ENCODE data around the gene ADAD1. TPM values are rescaled to one million over a fixed set of nuclear protein-coding genes. Genes with fewer than 3 reads are reported as not detected.
A peak's percentile ranks its signal among the peaks of the same experiment; 100 is the strongest.

The ADAD1 gene
- total and polyA plus RNA-seq, 7 experiments from 2014 or later = not detected

DNA sequence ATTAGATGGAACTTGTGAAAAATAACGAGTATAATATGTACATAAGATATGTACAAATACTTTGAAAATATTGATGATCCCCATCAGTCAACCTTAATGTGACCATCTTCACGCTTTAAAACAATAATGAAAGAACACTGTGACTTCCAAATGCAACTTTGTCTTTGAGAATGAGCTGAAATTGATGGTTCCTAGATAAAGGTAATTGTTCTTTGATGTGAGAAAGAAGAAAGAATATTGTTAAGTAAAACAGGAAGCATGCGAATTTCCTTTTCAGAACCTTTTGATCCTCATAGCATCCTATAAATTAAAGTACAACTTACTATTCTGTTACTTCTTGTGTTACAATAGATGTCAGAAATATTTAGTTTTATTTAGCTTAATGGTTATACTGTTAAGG is 55.5 kb downstream of the ADAD1 start:
- H3K36me3 ChIP-seq (ENCODE audit: control insufficient read depth in 2 of 3, insufficient read depth in 3 of 3, low read length in 3 of 3) = no peaks in the 10 kb centered on the region
- H3K4me1 ChIP-seq (ENCODE audit: control insufficient read depth in 2 of 2, insufficient read depth in 2 of 2, low read length in 2 of 2) = peaks cover 0 to 10% of the 10 kb centered on the region in 2 donors
- ChIA-PET POLR2A (no interaction called here), CTCF (interaction anchor here (1.4 kb wide), 1 partner anchor 143 kb away, joined by 3 read pairs; no protein-coding TSS in a partner anchor)
- Mint-ChIP-seq H3K4me1 (peaks cover 12 to 44% (median 32%) of the 10 kb centered on the region in 7 donors), H3K27ac (peak overlapping the region in 2 of 9 donors; percentile 6 to 10), H3K4me3 (peak overlapping the region in 8 of 10 donors; percentile 13 to 75 (median 56)), H3K9me3 (peaks cover 0 to 6% (median 0%) of the 10 kb centered on the region in 11 donors), H3K27me3 (no peaks in the 10 kb centered on the region), H3K36me3 (peaks cover 0 to 5% (median 0%) of the 10 kb centered on the region in 5 donors)
- no peaks in the 10 kb centered on the region for H3K9me3 ChIP-seq (ENCODE audit: control insufficient read depth in 2 of 3, low read length in 3 of 3)
- DNase-seq = peak in 5 of 9 donors; percentile 34 to 55 (median 48)
- no peak overlapping the region for H3K27ac ChIP-seq (ENCODE audit: low read depth, low read length)
- intact Hi-C loops (cut with micrococcal nuclease) = loop anchor here in 1 of 2 donors (1.0 kb wide), 1 partner anchor 22 kb away; the partner anchor contains the start of gene IL2
- H3K27me3 ChIP-seq (ENCODE audit: control insufficient read depth in 2 of 2, insufficient read depth in 2 of 2, low read length in 2 of 2) = no peaks in the 10 kb centered on the region
- no peak overlapping the region for H3K4me3 ChIP-seq (ENCODE audit: low read length)
- ATAC-seq = peak; percentile 63

DNA sequence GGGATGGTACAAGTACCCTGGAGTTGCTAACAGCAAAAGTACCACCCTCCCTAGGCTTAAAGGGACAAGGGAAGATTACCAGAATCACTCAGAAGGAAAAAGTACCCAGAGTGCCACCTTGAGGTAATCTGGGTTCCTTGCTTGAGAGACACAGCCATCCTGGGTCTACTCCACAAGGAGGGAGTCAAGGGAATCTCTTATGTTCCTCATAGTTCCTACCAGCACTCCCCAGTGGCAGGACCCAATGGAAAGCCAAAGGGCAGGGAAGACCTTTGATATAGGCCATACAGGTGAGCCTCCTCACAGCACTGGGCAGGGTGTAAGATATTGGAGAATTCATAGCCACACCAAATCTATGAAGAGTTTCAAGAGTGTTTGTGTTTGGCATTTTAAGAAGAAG is 72.0 kb downstream of the ADAD1 start:
- H3K9me3 ChIP-seq (ENCODE audit: control insufficient read depth in 2 of 3, low read length in 3 of 3) = no peaks in the 10 kb centered on the region
- no peak overlapping the region for H3K4me3 ChIP-seq (ENCODE audit: low read length)
- H3K27ac ChIP-seq (ENCODE audit: low read depth, low read length) = no peak overlapping the region
- intact Hi-C loops (cut with micrococcal nuclease) = loop anchor here (5.0 to 10.0 kb wide), 6 partner anchors 96 to 944 kb away; partner anchors contain the start of genes NUDT6 (in 1 of the 2), SPRY1 (in 1 of the 2) and TRPC3 (in 1 of the 2)
- H3K4me1 Mint-ChIP-seq = peaks cover 8 to 37% (median 31%) of the 10 kb centered on the region in 7 donors
- H3K4me3 Mint-ChIP-seq = no peak overlapping the region
- H3K36me3 Mint-ChIP-seq = no peaks in the 10 kb centered on the region
- H3K36me3 ChIP-seq (ENCODE audit: control insufficient read depth in 2 of 3, insufficient read depth in 3 of 3, low read length in 3 of 3) = no peaks in the 10 kb centered on the region
- ChIA-PET POLR2A (no interaction called here), CTCF (no interaction called here)
- H3K27ac Mint-ChIP-seq = no peak overlapping the region
- DNase-seq (peak in 2 of 9 donors; percentile 14 to 23), ATAC-seq (peak; percentile 27)
- H3K9me3 Mint-ChIP-seq = no peaks in the 10 kb centered on the region
- no peaks in the 10 kb centered on the region for H3K27me3 ChIP-seq (ENCODE audit: control insufficient read depth in 2 of 2, insufficient read depth in 2 of 2, low read length in 2 of 2)
- peaks cover 0 to 6% (median 0%) of the 10 kb centered on the region in 5 donors for H3K27me3 Mint-ChIP-seq
- peaks cover 7 to 20% of the 10 kb centered on the region in 2 donors for H3K4me1 ChIP-seq (ENCODE audit: control insufficient read depth in 2 of 2, insufficient read depth in 2 of 2, low read length in 2 of 2)

DNA sequence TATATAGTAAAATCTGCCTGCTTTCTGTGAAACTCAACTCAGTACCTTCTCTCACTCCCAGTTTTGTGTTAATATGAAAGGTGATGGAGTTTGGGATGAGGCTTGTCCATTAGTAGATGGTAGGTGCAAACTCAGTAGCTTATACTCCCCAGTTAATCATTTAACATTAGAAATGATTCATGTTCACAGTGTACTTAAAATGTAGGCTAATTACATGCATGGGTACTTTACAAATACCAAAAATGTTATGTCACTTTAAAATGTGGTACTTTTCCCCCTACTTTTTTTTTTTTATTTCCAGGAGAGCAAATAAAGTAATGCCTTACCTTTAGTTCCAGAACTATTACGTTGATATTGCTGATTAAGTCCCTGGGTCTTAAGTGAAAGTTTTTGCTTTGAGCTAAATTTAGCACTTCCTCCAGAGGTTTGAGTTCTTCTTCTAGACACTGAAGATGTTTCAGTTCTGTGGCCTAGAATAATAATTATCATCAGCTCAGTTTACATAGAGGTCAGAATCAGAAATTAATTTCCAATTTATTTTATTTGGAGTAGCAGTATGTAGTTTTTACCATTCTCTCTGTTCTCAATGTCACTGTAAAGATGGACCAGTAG is 74.7 kb downstream of the ADAD1 start:
- intact Hi-C loops (cut with micrococcal nuclease) = loop anchor here (5.0 to 10.0 kb wide), 6 partner anchors 99 to 941 kb away; partner anchors contain the start of genes NUDT6 (in 1 of the 2), SPRY1 (in 1 of the 2) and TRPC3 (in 1 of the 2)
- Histone ChIP-seq H3K27me3 (ENCODE audit: control insufficient read depth in 2 of 2, insufficient read depth in 2 of 2, low read length in 2 of 2) (no peaks in the 10 kb centered on the region), H3K36me3 (ENCODE audit: control insufficient read depth in 2 of 3, insufficient read depth in 3 of 3, low read length in 3 of 3) (no peaks in the 10 kb centered on the region), H3K4me3 (ENCODE audit: low read length) (no peak overlapping the region), H3K27ac (ENCODE audit: low read depth, low read length) (no peak overlapping the region), H3K4me1 (ENCODE audit: control insufficient read depth in 2 of 2, insufficient read depth in 2 of 2, low read length in 2 of 2) (peaks cover 20 to 44% of the 10 kb centered on the region in 2 donors), H3K9me3 (ENCODE audit: control insufficient read depth in 2 of 3, low read length in 3 of 3) (no peaks in the 10 kb centered on the region)
- H3K27me3 Mint-ChIP-seq = peaks cover 0 to 6% (median 0%) of the 10 kb centered on the region in 5 donors
- DNase-seq (no peak), ATAC-seq (no peak)
- H3K27ac Mint-ChIP-seq = peak overlapping the region in 3 of 9 donors; percentile 2 to 73 (median 50)
- ChIA-PET CTCF (interaction anchor here (0.7 to 1.0 kb wide), 2 partner anchors 145 to 342 kb away, joined by 3 read pairs; no protein-coding TSS in a partner anchor), POLR2A (interaction anchor here (0.6 kb wide), 1 partner anchor 9 kb away, joined by 3 read pairs; no protein-coding TSS in a partner anchor)
- H3K4me3 Mint-ChIP-seq = peak overlapping the region in 4 of 10 donors; percentile 2 to 16 (median 8)
- no peaks in the 10 kb centered on the region for H3K36me3 Mint-ChIP-seq
- peaks cover 21 to 62% (median 54%) of the 10 kb centered on the region in 7 donors for H3K4me1 Mint-ChIP-seq
- H3K9me3 Mint-ChIP-seq = no peaks in the 10 kb centered on the region

DNA sequence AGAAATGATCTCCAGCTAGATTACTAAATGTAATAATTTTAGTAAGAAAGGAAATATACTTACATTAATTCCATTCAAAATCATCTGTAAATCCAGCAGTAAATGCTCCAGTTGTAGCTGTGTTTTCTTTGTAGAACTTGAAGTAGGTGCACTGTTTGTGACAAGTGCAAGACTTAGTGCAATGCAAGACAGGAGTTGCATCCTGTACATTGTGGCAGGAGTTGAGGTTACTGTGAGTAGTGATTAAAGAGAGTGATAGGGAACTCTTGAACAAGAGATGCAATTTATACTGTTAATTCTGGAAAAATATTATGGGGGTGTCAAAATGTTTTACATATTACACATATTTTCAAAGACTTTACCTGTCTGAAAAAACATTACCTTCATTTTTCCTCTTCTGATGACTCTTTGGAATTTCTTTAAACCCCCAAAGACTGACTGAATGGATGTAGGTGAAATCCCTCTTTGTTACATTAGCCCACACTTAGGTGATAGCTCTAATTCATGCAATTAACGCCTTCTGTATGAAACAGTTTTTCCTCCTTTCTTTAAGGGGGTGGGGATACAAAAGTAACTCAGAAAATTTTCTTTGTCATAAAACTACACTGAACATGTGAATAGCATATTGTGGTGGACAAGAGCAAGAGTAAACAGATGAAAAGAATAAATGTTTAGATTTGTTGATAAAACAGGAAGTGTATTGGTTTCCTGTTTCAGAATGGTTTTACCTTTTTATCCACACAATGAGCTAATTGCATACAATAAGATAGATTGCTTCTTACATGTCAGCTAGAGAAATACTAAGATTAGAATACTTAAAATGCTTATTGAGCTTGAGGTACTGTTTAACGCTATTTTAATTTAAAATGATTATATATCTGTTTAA is 77.7 kb downstream of the ADAD1 start, which contains the start of gene IL2:
IL2 (minus strand) TSS at position 495 of the 886 bp plus-strand sequence; CDS start at position 210, 285 bp downstream.
- ChIA-PET POLR2A (interaction anchor here (0.6 to 0.7 kb wide), 2 partner anchors 309 to 635 kb away, joined by 3 read pairs; no protein-coding TSS in a partner anchor), CTCF (no interaction called here)
- no peaks in the 10 kb centered on the region for H3K27me3 Mint-ChIP-seq
- no peaks in the 10 kb centered on the region for H3K36me3 ChIP-seq (ENCODE audit: control insufficient read depth in 2 of 3, insufficient read depth in 3 of 3, low read length in 3 of 3)
- DNase-seq (peak in 2 of 9 donors; percentile 13 to 14), ATAC-seq (peak; percentile 63)
- peak within 1 kb of the TSS in 9 of 10 donors; percentile 0 to 91 (median 74) for H3K4me3 Mint-ChIP-seq
- H3K36me3 Mint-ChIP-seq = peaks cover 0 to 2% (median 0%) of the 10 kb centered on the region in 5 donors
- H3K4me3 ChIP-seq (ENCODE audit: low read length) = no peak within 1 kb of the TSS
- H3K9me3 Mint-ChIP-seq = no peaks in the 10 kb centered on the region
- H3K27ac Mint-ChIP-seq = peak within 1 kb of the TSS in 8 of 9 donors; percentile 39 to 80 (median 69)
- H3K4me1 ChIP-seq (ENCODE audit: control insufficient read depth in 2 of 2, insufficient read depth in 2 of 2, low read length in 2 of 2) = peaks cover 25 to 53% of the 10 kb centered on the region in 2 donors
- H3K27me3 ChIP-seq (ENCODE audit: control insufficient read depth in 2 of 2, insufficient read depth in 2 of 2, low read length in 2 of 2) = no peaks in the 10 kb centered on the region
- H3K9me3 ChIP-seq (ENCODE audit: control insufficient read depth in 2 of 3, low read length in 3 of 3) = no peaks in the 10 kb centered on the region
- no peak within 1 kb of the TSS for H3K27ac ChIP-seq (ENCODE audit: low read depth, low read length)
- intact Hi-C loops (cut with micrococcal nuclease) = loop anchor here (1.0 to 10.0 kb wide), 10 partner anchors 22 to 938 kb away; partner anchors contain the start of genes TRPC3 (in 2 of the 2), BLTP1 (in 1 of the 2), NUDT6 (in 1 of the 2) and SPRY1 (in 1 of the 2)
- H3K4me1 Mint-ChIP-seq = peaks cover 23 to 65% (median 59%) of the 10 kb centered on the region in 7 donors

DNA sequence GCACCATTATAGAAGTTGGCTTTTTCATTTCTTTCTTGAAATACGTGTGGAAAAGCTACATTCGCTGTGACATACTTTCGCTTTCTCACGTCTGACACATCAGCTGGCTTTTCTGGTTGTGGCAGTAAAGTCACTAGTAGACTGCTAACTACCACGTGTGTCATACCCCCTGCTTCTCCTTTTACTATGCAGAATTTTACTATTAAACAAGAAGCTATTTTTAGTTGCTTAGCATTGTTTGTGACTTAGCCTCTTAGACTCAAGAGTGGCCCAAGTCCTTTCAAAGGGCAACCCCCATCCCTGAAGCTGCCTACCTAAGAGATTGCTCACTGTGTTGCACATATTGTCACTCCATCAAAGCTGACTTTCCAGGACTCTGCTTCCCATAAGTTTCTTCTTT is 79.8 kb downstream of the ADAD1 start:
- intact Hi-C loops (cut with micrococcal nuclease) = loop anchor here (1.0 to 10.0 kb wide), 11 partner anchors 44 to 936 kb away; partner anchors contain the start of genes TRPC3 (in 2 of the 2), BLTP1 (in 1 of the 2), NUDT6 (in 1 of the 2) and SPRY1 (in 1 of the 2)
- peak; percentile 76 for ATAC-seq

More for the DNA sequence above, 79.8 kb downstream of the ADAD1 start:
- H3K36me3 ChIP-seq (ENCODE audit: control insufficient read depth in 2 of 3, insufficient read depth in 3 of 3, low read length in 3 of 3) = no peaks in the 10 kb centered on the region
- peaks cover 20 to 55% (median 50%) of the 10 kb centered on the region in 7 donors for H3K4me1 Mint-ChIP-seq
- POLR2A ChIA-PET = interaction anchor here (1.0 to 1.1 kb wide), 2 partner anchors 120 to 275 kb away, joined by 3 to 4 read pairs; no protein-coding TSS in a partner anchor
- peak overlapping the region; percentile 66 to 86 (median 77) for H3K27ac Mint-ChIP-seq
- peaks cover 0 to 13% (median 0%) of the 10 kb centered on the region in 5 donors for H3K36me3 Mint-ChIP-seq
- peak overlapping the region; percentile 33 for H3K4me3 ChIP-seq (ENCODE audit: low read length)
- CTCF ChIA-PET = interaction anchor here (0.5 kb wide), 1 partner anchor 126 kb away, joined by 3 read pairs; no protein-coding TSS in a partner anchor
- H3K4me3 Mint-ChIP-seq = peak overlapping the region; percentile 74 to 91 (median 86)
- no peak overlapping the region for H3K27ac ChIP-seq (ENCODE audit: low read depth, low read length)
- H3K9me3 ChIP-seq (ENCODE audit: control insufficient read depth in 2 of 3, low read length in 3 of 3) = no peaks in the 10 kb centered on the region
- H3K9me3 Mint-ChIP-seq = peaks cover 0 to 10% (median 0%) of the 10 kb centered on the region in 11 donors
- H3K27me3 Mint-ChIP-seq = no peaks in the 10 kb centered on the region
- H3K4me1 ChIP-seq (ENCODE audit: control insufficient read depth in 2 of 2, insufficient read depth in 2 of 2, low read length in 2 of 2) = peaks cover 25 to 46% of the 10 kb centered on the region in 2 donors
- DNase-seq = peak in 6 of 9 donors; percentile 19 to 41 (median 34)
- H3K27me3 ChIP-seq (ENCODE audit: control insufficient read depth in 2 of 2, insufficient read depth in 2 of 2, low read length in 2 of 2) = no peaks in the 10 kb centered on the region

Measured in naive thymus-derived CD4-positive, alpha-beta T cell (primary cell).